Suprapubic skin (tissue), 4 donors: Measurements from ENCODE around the gene DRD5. TPM values are rescaled to one million over a fixed set of nuclear protein-coding genes. Genes with fewer than 3 reads are reported as not detected.
"Not testable (repeated sequence)": the region's sequence is repeated elsewhere in the genome, so short reads cannot be mapped to it uniquely, and the experiment has no call there.

Experiments used
- DNase-seq, 2 donors: peaks; one replicate each; pipeline ENCODE4 v3.0.0-alpha.2; 2019; ENCODE audit warnings: low spot score in 2 of 2
- H3K27ac ChIP-seq: fragments of 200-600 bp; sonication (generic); one replicate; pipeline ENCODE4 v1.5.1; 2019
- H3K27me3 ChIP-seq: fragments of 200-600 bp; sonication (generic); one replicate; pipeline ENCODE4 v1.5.1; 2019
- H3K36me3 ChIP-seq: fragments of 200-600 bp; sonication (generic); one replicate; pipeline ENCODE4 v1.5.1; 2019
- H3K4me1 ChIP-seq: fragments of 200-600 bp; sonication (generic); one replicate; pipeline ENCODE4 v1.5.1; 2019
- H3K4me3 ChIP-seq: fragments of 200-600 bp; sonication (generic); one replicate; pipeline ENCODE4 v1.5.1; 2019; ENCODE audit warnings: mild to moderate bottlenecking
- H3K9me3 ChIP-seq: fragments of 200-600 bp; sonication (generic); one replicate; pipeline ENCODE4 v1.5.1; 2019
- EP300 ChIP-seq: sonication (generic); formaldehyde crosslinking; IDR thresholded peaks from one replicate; pipeline ENCODE4 v1.6.1; 2017; ENCODE audit warnings: antibody characterized with exemption
- POLR2A ChIP-seq, 2 donors: fragments of 450-650 bp; IDR thresholded peaks; one replicate each; pipeline ENCODE4 v1.6.1; 2017; ENCODE audit warnings: antibody characterized with exemption in 2 of 2, mild to moderate bottlenecking in 2 of 2, moderate library complexity in 2 of 2
- POLR2AphosphoS5 ChIP-seq, 3 donors: sonication (generic); formaldehyde crosslinking; IDR thresholded peaks; one replicate each; pipeline ENCODE4 v1.6.1; 2017; ENCODE audit warnings: antibody characterized with exemption in 3 of 3
- WGBS: methylation state at CpG from one replicate; pipeline ENCODE4 v1.1.5; 2018; 5-methylcytosine and 5-hydroxymethylcytosine counted together
- total RNA-seq, 4 donors: library from RNA; depleted of rRNA; stranded (reverse); fragments of >200 nt; gene quantifications; one replicate each; pipeline ENCODE4 v1.1.0, GENCODE V29; 2016
- TF ChIP-seq, protein P1 (sequence below), 2 donors: fragments of 200-600 bp in 1 of 2; fragments of 450-650 bp in 1 of 2; sonication (generic) in 1 of 2; IDR thresholded peaks; one replicate each; pipeline ENCODE4 v1.5.1; 2016 to 2019; ENCODE audit warnings: antibody characterized with exemption in 2 of 2, mild to moderate bottlenecking in 1 of 2, moderate library complexity in 1 of 2

The DRD5 gene
- total RNA-seq, 4 donors from 2014 or later, result not detected

DNA sequence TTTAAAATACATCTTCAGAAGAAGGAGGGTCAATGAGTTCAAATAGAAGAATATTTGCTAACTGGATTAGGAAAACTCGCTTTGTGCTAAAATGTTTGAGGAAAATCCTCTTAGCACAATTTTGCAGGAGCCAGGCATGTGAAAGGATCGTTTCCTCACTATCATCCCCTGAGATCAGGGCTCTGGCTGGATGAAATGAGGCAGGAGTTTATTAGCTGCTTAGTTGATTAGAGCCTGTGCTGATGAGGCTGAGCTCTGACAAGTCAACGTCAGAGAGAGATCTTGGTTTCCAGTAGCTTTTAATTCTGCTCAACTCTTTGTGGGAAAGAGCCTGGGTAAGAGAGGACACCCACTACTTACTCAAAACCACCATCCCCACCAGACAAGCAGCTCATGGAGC, 8.0 kb upstream of the DRD5 start:
- TF ChIP-seq, protein P1, sequence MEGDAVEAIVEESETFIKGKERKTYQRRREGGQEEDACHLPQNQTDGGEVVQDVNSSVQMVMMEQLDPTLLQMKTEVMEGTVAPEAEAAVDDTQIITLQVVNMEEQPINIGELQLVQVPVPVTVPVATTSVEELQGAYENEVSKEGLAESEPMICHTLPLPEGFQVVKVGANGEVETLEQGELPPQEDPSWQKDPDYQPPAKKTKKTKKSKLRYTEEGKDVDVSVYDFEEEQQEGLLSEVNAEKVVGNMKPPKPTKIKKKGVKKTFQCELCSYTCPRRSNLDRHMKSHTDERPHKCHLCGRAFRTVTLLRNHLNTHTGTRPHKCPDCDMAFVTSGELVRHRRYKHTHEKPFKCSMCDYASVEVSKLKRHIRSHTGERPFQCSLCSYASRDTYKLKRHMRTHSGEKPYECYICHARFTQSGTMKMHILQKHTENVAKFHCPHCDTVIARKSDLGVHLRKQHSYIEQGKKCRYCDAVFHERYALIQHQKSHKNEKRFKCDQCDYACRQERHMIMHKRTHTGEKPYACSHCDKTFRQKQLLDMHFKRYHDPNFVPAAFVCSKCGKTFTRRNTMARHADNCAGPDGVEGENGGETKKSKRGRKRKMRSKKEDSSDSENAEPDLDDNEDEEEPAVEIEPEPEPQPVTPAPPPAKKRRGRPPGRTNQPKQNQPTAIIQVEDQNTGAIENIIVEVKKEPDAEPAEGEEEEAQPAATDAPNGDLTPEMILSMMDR (IDR thresholded peaks at IDR 0.05), result no peak
- TF ChIP-seq EP300 (no peak), POLR2AphosphoS5 (IDR thresholded peaks at IDR 0.05) (no peak), POLR2A (IDR thresholded peaks at IDR 0.05) (no peak)
- WGBS, result 46% methylated on average over 3 of the region's 3 CpGs
- H3K27me3 ChIP-seq, result no peaks in the 10 kb centered on the region
- no peaks in the 10 kb centered on the region for H3K9me3 ChIP-seq
- DNase-seq, result no peak
- no peak overlapping the region for H3K27ac ChIP-seq
- no peak overlapping the region for H3K4me3 ChIP-seq
- H3K4me1 ChIP-seq, result no peaks in the 10 kb centered on the region
- H3K36me3 ChIP-seq, result no peaks in the 10 kb centered on the region

DNA sequence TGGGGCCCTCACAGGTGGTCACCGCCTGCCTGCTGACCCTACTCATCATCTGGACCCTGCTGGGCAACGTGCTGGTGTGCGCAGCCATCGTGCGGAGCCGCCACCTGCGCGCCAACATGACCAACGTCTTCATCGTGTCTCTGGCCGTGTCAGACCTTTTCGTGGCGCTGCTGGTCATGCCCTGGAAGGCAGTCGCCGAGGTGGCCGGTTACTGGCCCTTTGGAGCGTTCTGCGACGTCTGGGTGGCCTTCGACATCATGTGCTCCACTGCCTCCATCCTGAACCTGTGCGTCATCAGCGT, 652 bp downstream of the DRD5 start:
- H3K27ac ChIP-seq, result no peak overlapping the region
- H3K27me3 ChIP-seq, result peaks cover 40% of the 10 kb centered on the region
- no peaks in the 10 kb centered on the region for H3K9me3 ChIP-seq
- TF ChIP-seq, protein P1 (IDR thresholded peaks at IDR 0.05), result no peak
- TF ChIP-seq POLR2A (IDR thresholded peaks at IDR 0.05) (no peak), EP300 (no peak), POLR2AphosphoS5 (IDR thresholded peaks at IDR 0.05) (no peak)
- H3K4me3 ChIP-seq, result no peak overlapping the region
- no peaks in the 10 kb centered on the region for H3K4me1 ChIP-seq
- DNase-seq, result no peak
- no peaks in the 10 kb centered on the region for H3K36me3 ChIP-seq
- WGBS, result 62% methylated on average over 20 of the region's 22 CpGs

DNA sequence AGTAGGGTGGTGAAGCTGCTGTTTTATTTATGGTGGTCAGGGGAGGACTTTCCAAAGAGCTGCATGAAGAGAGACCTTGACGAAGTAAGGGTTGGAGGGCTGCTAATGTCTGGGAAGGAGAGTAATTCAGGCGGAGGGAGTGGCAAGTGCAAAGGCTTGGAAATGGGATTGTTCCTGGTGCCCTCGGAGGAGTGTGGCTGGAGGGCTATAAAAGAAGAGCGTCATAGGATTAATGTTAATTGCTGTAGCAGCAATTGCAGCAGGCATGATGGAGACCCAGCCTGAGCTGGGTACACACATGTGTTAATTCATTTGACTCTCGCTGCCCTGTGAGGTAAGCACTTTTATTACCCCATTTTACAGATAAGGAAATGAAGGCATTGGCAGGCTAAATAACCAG, 4.5 kb downstream of the DRD5 start:
- not testable (repeated sequence) for H3K36me3 ChIP-seq, H3K4me1 ChIP-seq, H3K27ac ChIP-seq, H3K4me3 ChIP-seq, DNase-seq, H3K9me3 ChIP-seq
- 61% methylated on average over 5 of the region's 5 CpGs for WGBS
- peaks cover 28% of the 10 kb centered on the region for H3K27me3 ChIP-seq

DNA sequence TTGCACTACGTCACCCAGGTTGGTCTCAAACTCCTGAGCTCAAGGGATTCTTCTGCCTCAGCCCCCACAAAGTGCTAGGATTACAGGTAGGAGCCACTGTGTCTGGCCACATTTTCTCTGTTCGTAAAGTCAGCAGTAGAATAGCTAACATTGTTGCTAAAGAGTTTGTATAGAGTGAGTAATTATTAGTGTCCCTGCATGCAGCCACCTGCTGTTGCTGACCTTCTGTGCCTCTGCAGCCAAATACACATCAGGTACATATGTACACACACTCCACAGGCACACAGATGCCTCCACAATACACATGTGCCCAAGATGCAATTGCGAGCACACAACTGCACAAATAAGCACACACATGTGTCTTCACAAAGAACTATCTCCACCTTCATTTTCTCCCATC, 10.9 kb downstream of the DRD5 start:
- 94% methylated on average over 3 of the region's 3 CpGs for WGBS
- H3K4me3 ChIP-seq, result no peak overlapping the region
- DNase-seq, result no peak
- H3K4me1 ChIP-seq, result peaks cover 2% of the 10 kb centered on the region
- H3K27me3 ChIP-seq, result no peaks in the 10 kb centered on the region
- TF ChIP-seq, protein P1 (IDR thresholded peaks at IDR 0.05), result no peak
- TF ChIP-seq EP300 (no peak), POLR2A (IDR thresholded peaks at IDR 0.05) (no peak), POLR2AphosphoS5 (IDR thresholded peaks at IDR 0.05) (no peak)
- no peaks in the 10 kb centered on the region for H3K36me3 ChIP-seq
- H3K9me3 ChIP-seq, result no peaks in the 10 kb centered on the region
- H3K27ac ChIP-seq, result no peak overlapping the region

DNA sequence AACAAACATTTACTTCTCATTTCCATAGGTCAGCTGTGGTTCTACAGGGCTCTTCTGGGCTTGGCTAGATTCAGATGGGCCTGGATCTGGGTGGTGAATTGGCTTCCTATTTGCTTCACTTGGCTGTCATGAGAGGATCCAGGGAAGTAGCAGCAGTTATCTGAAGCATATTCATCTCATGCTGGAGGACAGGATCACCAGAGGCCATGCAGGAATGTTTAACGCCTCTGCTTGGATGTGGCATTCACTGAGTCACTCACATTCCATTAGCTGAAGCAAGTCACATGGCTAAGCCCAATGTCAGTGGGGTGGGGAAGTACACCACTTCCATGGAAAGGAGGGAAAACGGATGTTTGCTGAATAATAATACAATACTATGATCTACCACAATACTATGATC, 15.2 kb downstream of the DRD5 start:
- 40% methylated on average over 2 of the region's 2 CpGs for WGBS
- H3K9me3 ChIP-seq, H3K4me1 ChIP-seq, H3K36me3 ChIP-seq, H3K27me3 ChIP-seq, DNase-seq, H3K4me3 ChIP-seq, H3K27ac ChIP-seq: not testable (repeated sequence)

DNA sequence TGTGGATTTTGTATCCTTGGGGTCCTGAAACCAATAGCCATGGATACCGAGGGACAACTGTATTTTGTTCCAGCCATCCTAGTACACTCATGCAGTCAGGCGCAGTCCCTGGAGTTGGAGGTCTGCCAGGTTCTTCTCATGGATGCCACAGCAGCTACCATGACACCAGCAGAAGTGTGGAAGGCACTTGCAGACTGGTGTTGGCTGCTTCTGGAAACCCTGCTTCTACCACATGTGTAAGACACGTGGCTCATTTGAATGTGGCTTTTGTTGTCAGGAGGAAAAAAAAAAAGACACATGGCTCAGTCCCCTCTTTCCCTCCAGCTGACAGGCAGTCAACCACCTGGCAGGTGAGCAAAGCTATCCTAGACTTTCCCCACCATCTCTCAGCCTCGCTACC, 19.4 kb downstream of the DRD5 start:
- Histone ChIP-seq H3K9me3 (no peaks in the 10 kb centered on the region), H3K4me1 (no peaks in the 10 kb centered on the region), H3K27me3 (no peaks in the 10 kb centered on the region), H3K36me3 (no peaks in the 10 kb centered on the region), H3K4me3 (no peak overlapping the region), H3K27ac (no peak overlapping the region)
- WGBS, result 68% methylated on average over 4 of the region's 4 CpGs
- no peak for DNase-seq
- TF ChIP-seq, protein P1 (IDR thresholded peaks at IDR 0.05), result no peak
- TF ChIP-seq EP300 (no peak), POLR2A (IDR thresholded peaks at IDR 0.05) (no peak), POLR2AphosphoS5 (IDR thresholded peaks at IDR 0.05) (no peak)
